Esophagus squamous epithelium (tissue), 5 donors: ENCODE data around the gene CUEDC1. TPM values are rescaled to one million over a fixed set of nuclear protein-coding genes. Genes with fewer than 3 reads are reported as not detected.

ENCODE experiments used
- DNase-seq: peaks from one replicate; lab custom pipeline; 2025; lab: John Stamatoyannopoulos, UW
- H3K27ac ChIP-seq, 4 donors: fragments of 200-600 bp; sonication (generic); one replicate each; pipeline ENCODE4 v1.5.1; 2016 to 2019; ENCODE audit warnings: mild to moderate bottlenecking in 1 of 4
- H3K27me3 ChIP-seq, 4 donors: fragments of 200-600 bp; sonication (generic); 1 replicate in 3 of 4; 2 replicates in 1 of 4; pipeline versions ENCODE4 v1.5.1 to v1.6.0; 2017 to 2021; ENCODE audit warnings: antibody characterized with exemption in 1 of 4
- H3K36me3 ChIP-seq, 3 donors: fragments of 200-600 bp; sonication (generic); one replicate each; pipeline ENCODE4 v1.5.1; 2016 to 2019
- H3K4me1 ChIP-seq, 3 donors: fragments of 200-600 bp; sonication (generic); one replicate each; pipeline ENCODE4 v1.5.1; 2017 to 2019
- H3K4me3 ChIP-seq, 4 donors: fragments of 200-600 bp; sonication (generic); 1 replicate in 3 of 4; 2 replicates in 1 of 4; pipeline ENCODE4 v1.5.1; 2016 to 2019; ENCODE audit warnings: mild to moderate bottlenecking in 2 of 4, moderate library complexity in 1 of 4
- H3K9me3 ChIP-seq, 3 donors: fragments of 200-600 bp; sonication (generic); one replicate each; pipeline ENCODE4 v1.5.1; 2016 to 2019
- CTCF ChIP-seq, 6 experiments: fragments of 450-650 bp in 4 of 6; fragments of 200-600 bp in 2 of 6; sonication (generic) in 2 of 6; IDR thresholded peaks; one replicate each; pipeline ENCODE4 v1.5.1; 2016 to 2019; ENCODE audit warnings: antibody characterized with exemption in 6 of 6, mild to moderate bottlenecking in 4 of 6, moderate library complexity in 4 of 6
- POLR2A ChIP-seq, 4 donors: fragments of 450-650 bp; IDR thresholded peaks; one replicate each; pipeline ENCODE4 v1.6.1; 2017; ENCODE audit warnings: antibody characterized with exemption in 4 of 4, mild to moderate bottlenecking in 4 of 4, moderate library complexity in 3 of 4
- WGBS, 2 donors: methylation state at CpG; one replicate each; pipeline ENCODE4 v1.1.5; 2018; 5-methylcytosine and 5-hydroxymethylcytosine counted together
- intact Hi-C: fragments of 100-400 bp; cut with DNase I; formaldehyde crosslinking; loops from one replicate; pipeline ENCODE4 v1.15.0; 2022
- total RNA-seq, 4 donors: library from RNA; depleted of rRNA; stranded (reverse); fragments of >200 nt; gene quantifications; one replicate each; pipeline ENCODE4 v1.1.0, GENCODE V29; 2016
- donor health status: DM: yes; HTN: yes; CAD: no.

CUEDC1 gene
- total RNA-seq, 4 donors from 2014 or later: 7.4 to 27.3 (median 18.4) TPM

- peaks cover 3 to 89% (median 8%) of the 10 kb centered on the region in 3 donors for H3K36me3 ChIP-seq
- H3K4me3 ChIP-seq: no peak overlapping the region
- DNase-seq: no peak
- H3K4me1 ChIP-seq: peaks cover 7 to 45% (median 29%) of the 10 kb centered on the region in 3 donors
- H3K27me3 ChIP-seq: no peaks in the 10 kb centered on the region
- TF ChIP-seq CTCF (IDR thresholded peaks at IDR 0.05) (no peak), POLR2A (IDR thresholded peaks at IDR 0.05) (no peak)
- 57 to 58% methylated on average over 4 to 9 of the region's 9 CpGs for WGBS, 2 donors
- H3K27ac ChIP-seq: peak overlapping the region; percentile 49 to 78 (median 61)
- no peaks in the 10 kb centered on the region for H3K9me3 ChIP-seq
- intact Hi-C loops: no loop called here
These were observed 73.3 kb downstream of the CUEDC1 start for GRCh38 chr17:57881783-57882351.

- no peaks in the 10 kb centered on the region for H3K27me3 ChIP-seq
- H3K4me3 ChIP-seq: no peak overlapping the region
- peaks cover 7 to 52% (median 32%) of the 10 kb centered on the region in 3 donors for H3K4me1 ChIP-seq
- 71 to 77% methylated on average over 8 of the region's 8 CpGs for WGBS, 2 donors
- intact Hi-C loops: no loop called here
- no peak for DNase-seq
- peaks cover 3 to 96% (median 8%) of the 10 kb centered on the region in 3 donors for H3K36me3 ChIP-seq
- H3K9me3 ChIP-seq: no peaks in the 10 kb centered on the region
- peak overlapping the region; percentile 49 to 78 (median 62) for H3K27ac ChIP-seq
- TF ChIP-seq CTCF (IDR thresholded peaks at IDR 0.05): no peak
- no peak for TF ChIP-seq POLR2A (IDR thresholded peaks at IDR 0.05)
These were observed 74.1 kb downstream of the CUEDC1 start for GRCh38 chr17:57881143-57881542.

GRCh38 chr17:57880086-57880456, 75.1 kb downstream of the CUEDC1 start:
- no peaks in the 10 kb centered on the region for H3K9me3 ChIP-seq
- peaks cover 14 to 63% (median 43%) of the 10 kb centered on the region in 3 donors for H3K4me1 ChIP-seq
- no peaks in the 10 kb centered on the region for H3K27me3 ChIP-seq
- H3K36me3 ChIP-seq: peaks cover 3 to 94% (median 6%) of the 10 kb centered on the region in 3 donors
- DNase-seq: no peak
- 70 to 82% methylated on average over 4 to 7 of the region's 8 CpGs for WGBS, 2 donors
- no peak for TF ChIP-seq CTCF (IDR thresholded peaks at IDR 0.05)
- TF ChIP-seq POLR2A (IDR thresholded peaks at IDR 0.05): no peak
- H3K27ac ChIP-seq: peak overlapping the region in 3 of 4 donors; percentile 35 to 78 (median 59)
- H3K4me3 ChIP-seq: no peak overlapping the region
- intact Hi-C loops: no loop called here

- Histone ChIP-seq H3K4me1 (peaks cover 19 to 68% (median 46%) of the 10 kb centered on the region in 3 donors), H3K9me3 (no peaks in the 10 kb centered on the region), H3K27me3 (no peaks in the 10 kb centered on the region), H3K36me3 (peaks cover under 1 to 91% (median 3%) of the 10 kb centered on the region in 3 donors), H3K27ac (peak overlapping the region; percentile 13 to 78 (median 56)), H3K4me3 (no peak overlapping the region)
- intact Hi-C loops: no loop called here
- WGBS, 2 donors: 60 to 61% methylated on average over 6 to 10 of the region's 12 CpGs
- TF ChIP-seq POLR2A (IDR thresholded peaks at IDR 0.05): no peak
- no peak for TF ChIP-seq CTCF (IDR thresholded peaks at IDR 0.05)
- DNase-seq: no peak
These were observed 75.7 kb downstream of the CUEDC1 start for GRCh38 chr17:57879437-57880085.

- DNase-seq: no peak
- Histone ChIP-seq H3K27me3 (no peaks in the 10 kb centered on the region), H3K36me3 (peaks cover 0 to 92% (median 0%) of the 10 kb centered on the region in 3 donors), H3K4me1 (peaks cover 27 to 84% (median 63%) of the 10 kb centered on the region in 3 donors), H3K27ac (peak overlapping the region in 3 of 4 donors; percentile 25 to 78 (median 53)), H3K4me3 (no peak overlapping the region), H3K9me3 (no peaks in the 10 kb centered on the region)
- intact Hi-C loops: no loop called here
- TF ChIP-seq POLR2A (IDR thresholded peaks at IDR 0.05) (no peak), CTCF (IDR thresholded peaks at IDR 0.05) (no peak)
- 61 to 71% methylated on average over 6 to 8 of the region's 9 CpGs for WGBS, 2 donors
These were observed 77.3 kb downstream of the CUEDC1 start for GRCh38 chr17:57877803-57878377.
